Endothelial cell of umbilical vein (primary cell): ENCODE measurements around the gene DEPDC1B.

Experiments used
- CTCF ChIP-seq, 2 donors: IDR thresholded peaks; 1 replicate in 1 of 2; 2 replicates in 1 of 2; pipeline ENCODE4 v1.5.1; 2011; ENCODE audit warnings: low read length in 2 of 2, mild to moderate bottlenecking in 2 of 2, moderate library complexity in 2 of 2, control low read depth in 1 of 2, inconsistent platforms in 1 of 2, low read depth in 1 of 2; ENCODE audit not compliant: insufficient read depth in 1 of 2; ENCODE audit errors: extremely low read depth in 1 of 2
- EZH2 ChIP-seq: IDR thresholded peaks from 2 replicates; pipeline ENCODE4 v1.6.1; 2012; ENCODE audit warnings: borderline replicate concordance, low read depth, mild to moderate bottlenecking, moderate library complexity, low read length, inconsistent platforms; ENCODE audit not compliant: severe bottlenecking
- JUN ChIP-seq: IDR thresholded peaks from 2 replicates; pipeline ENCODE4 v1.6.1; 2011; ENCODE audit warnings: borderline replicate concordance, low read depth; ENCODE audit not compliant: insufficient read length, insufficient read depth
- MAX ChIP-seq: IDR thresholded peaks from 2 replicates; pipeline ENCODE4 v1.6.1; 2011; ENCODE audit not compliant: insufficient read depth, insufficient read length
- POLR2A ChIP-seq: IDR thresholded peaks from 2 replicates; pipeline ENCODE4 v1.6.1; 2012; ENCODE audit warnings: low read depth, mild to moderate bottlenecking, control low read depth, low read length
- POLR2AphosphoS5 ChIP-seq: IDR thresholded peaks from 2 replicates; pipeline ENCODE4 v1.6.1; 2012; ENCODE audit warnings: low read depth, mild to moderate bottlenecking, control low read depth, low read length, moderate library complexity; ENCODE audit not compliant: insufficient read depth

GRCh38 chr5:60673334-60673733 is 26.6 kb downstream of the DEPDC1B start:
- TF ChIP-seq MAX (no peak), EZH2 (no peak), CTCF (IDR thresholded peaks at IDR 0.05; ENCODE audit: extremely low read depth in 1 of 2, insufficient read depth in 1 of 2, low read depth in 1 of 2, low read length in 2 of 2) (no peak), POLR2AphosphoS5 (no peak), POLR2A (no peak), JUN (no peak)
